IMR-90 (cell line): ENCODE measurements around the gene SLC2A6. TPM values are rescaled to one million over a fixed set of nuclear protein-coding genes. Genes with fewer than 3 reads are reported as not detected.

Experiments
- ATAC-seq: fragments of 200-7000 bp; cut with Tn5 transposase; 2 replicates; pipeline ENCODE4 v1.9.1; 2020; ENCODE audit warnings: low read depth, mild to moderate bottlenecking, moderate library complexity
- BruUV-seq: library from RNA; stranded (reverse); fragments of 400-500 nt; replicated peaks from 2 replicates; lab custom pipeline; 2021; lab: Mats Ljungman, UMichigan
- CTCF ChIA-PET: fragments of 300-600 bp; formaldehyde crosslinking; extraction: SDS; loops from one replicate; lab custom pipeline; 2021; ENCODE audit warnings: antibody characterized with exemption; lab: Yijun Ruan, JAX
- POLR2A ChIA-PET: fragments of 300-600 bp; sonication (Branson Sonifier 250); formaldehyde crosslinking; loops from one replicate; lab custom pipeline; 2022; ENCODE audit warnings: antibody characterized with exemption; ENCODE audit not compliant: unreplicated experiment; lab: Charles Lee
- DNase-seq: peaks from one replicate; pipeline ENCODE4 v3.0.0; 2013
- H2AFZ ChIP-seq: replicated peaks from 2 replicates; pipeline ENCODE3; 2013; ENCODE audit warnings: low read length, mild to moderate bottlenecking; ENCODE audit not compliant: poor library complexity
- H2AK5ac ChIP-seq: 2 replicates; pipeline ENCODE4 v1.6.1; 2013; ENCODE audit warnings: low read depth, low read length, inconsistent platforms
- H2AK9ac ChIP-seq: replicated peaks from 2 replicates; pipeline ENCODE3; 2013; ENCODE audit warnings: mild to moderate bottlenecking, low read depth, low read length, moderate library complexity; ENCODE audit not compliant: poor library complexity
- H2BK120ac ChIP-seq: 2 replicates; pipeline ENCODE4 v1.6.1; 2013; ENCODE audit warnings: low read depth, low read length, inconsistent platforms
- H2BK15ac ChIP-seq: 3 replicates; pipeline ENCODE4 v1.6.1; 2013; ENCODE audit warnings: low read depth, low read length, inconsistent platforms
- H2BK20ac ChIP-seq: 2 replicates; pipeline ENCODE4 v1.6.1; 2013; ENCODE audit warnings: low read depth, mild to moderate bottlenecking, inconsistent platforms, low read length, moderate library complexity
- H2BK5ac ChIP-seq: 2 replicates; pipeline ENCODE4 v1.6.1; 2013; ENCODE audit warnings: mild to moderate bottlenecking, low read depth, low read length, inconsistent platforms; ENCODE audit not compliant: poor library complexity, severe bottlenecking
- H3K14ac ChIP-seq: replicated peaks from 2 replicates; pipeline ENCODE4 v1.6.1; 2013; ENCODE audit warnings: low read depth, low read length, inconsistent platforms
- H3K18ac ChIP-seq: 2 replicates; pipeline ENCODE4 v1.6.1; 2013; ENCODE audit warnings: low read depth, low read length, control low read depth
- H3K23ac ChIP-seq: 2 replicates; pipeline ENCODE4 v1.6.1; 2013; ENCODE audit warnings: low read depth, low read length, inconsistent platforms
- H3K27ac ChIP-seq: 2 replicates; pipeline ENCODE4 v1.5.1; 2013; ENCODE audit warnings: mild to moderate bottlenecking, control low read depth, low read length; ENCODE audit not compliant: insufficient read depth
- H3K27me3 ChIP-seq: 2 replicates; pipeline ENCODE4 v1.6.1; 2013; ENCODE audit warnings: low read length; ENCODE audit not compliant: control insufficient read depth, insufficient read depth
- H3K36me3 ChIP-seq: 2 replicates; pipeline ENCODE4 v1.6.1; 2013; ENCODE audit warnings: low read length, mixed read lengths; ENCODE audit not compliant: control insufficient read depth, insufficient read depth
- H3K4ac ChIP-seq: 2 replicates; pipeline ENCODE4 v1.6.1; 2013; ENCODE audit warnings: low read depth, low read length, inconsistent platforms
- H3K4me1 ChIP-seq: 2 replicates; pipeline ENCODE4 v1.6.1; 2013; ENCODE audit warnings: low read length, mixed read lengths; ENCODE audit not compliant: control insufficient read depth, insufficient read depth
- H3K4me2 ChIP-seq: 2 replicates; pipeline ENCODE4 v1.6.1; 2013; ENCODE audit warnings: low read depth, mild to moderate bottlenecking, control low read depth, low read length, moderate library complexity
- H3K4me3 ChIP-seq: 2 replicates; pipeline ENCODE4 v1.5.1; 2013; ENCODE audit warnings: low read depth, mild to moderate bottlenecking, control low read depth, low read length, moderate library complexity; ENCODE audit not compliant: insufficient read depth
- H3K56ac ChIP-seq: 2 replicates; pipeline ENCODE4 v1.6.1; 2013; ENCODE audit warnings: low read length, inconsistent platforms; ENCODE audit not compliant: insufficient read depth; ENCODE audit errors: extremely low read depth
- H3K79me1 ChIP-seq, 2 experiments: 2 replicates each; pipeline ENCODE4 v1.6.1; 2013; ENCODE audit warnings: low read length in 2 of 2, inconsistent platforms in 1 of 2, low read depth in 1 of 2
- H3K9ac ChIP-seq: 2 replicates; pipeline ENCODE4 v1.6.1; 2013; ENCODE audit warnings: low read depth, low read length, control low read depth
- H3K9me1 ChIP-seq: 2 replicates; pipeline ENCODE4 v1.6.1; 2013; ENCODE audit warnings: low read length, inconsistent platforms; ENCODE audit not compliant: insufficient read depth
- H3K9me3 ChIP-seq: 2 replicates; pipeline ENCODE4 v1.6.1; 2013; ENCODE audit warnings: low read length; ENCODE audit not compliant: control insufficient read depth, insufficient read depth
- H4K20me1 ChIP-seq: 2 replicates; pipeline ENCODE4 v1.6.1; 2013; ENCODE audit warnings: low read length, inconsistent platforms; ENCODE audit not compliant: insufficient read depth
- H4K5ac ChIP-seq: 2 replicates; pipeline ENCODE4 v1.6.1; 2013; ENCODE audit warnings: mild to moderate bottlenecking, low read depth, low read length, control low read depth
- H4K8ac ChIP-seq, 2 experiments: 2 replicates each; pipeline ENCODE4 v1.6.1; 2013; ENCODE audit warnings: low read depth in 2 of 2, low read length in 2 of 2, control low read depth in 1 of 2, inconsistent platforms in 1 of 2
- H4K91ac ChIP-seq: 2 replicates; pipeline ENCODE4 v1.6.1; 2013; ENCODE audit warnings: low read depth, low read length, inconsistent platforms; ENCODE audit not compliant: insufficient read depth
- BHLHE40 ChIP-seq: fragments of 150-350 bp; IDR thresholded peaks from 2 replicates; pipeline ENCODE4 v1.6.1; 2016; ENCODE audit warnings: mild to moderate bottlenecking, low read depth, low read length
- CEBPB ChIP-seq: IDR thresholded peaks from 2 replicates; pipeline ENCODE4 v1.6.1; 2012; ENCODE audit warnings: low read depth, low read length, improper control_type of control experiment
- CHD1 ChIP-seq: IDR thresholded peaks from 2 replicates; pipeline ENCODE4 v1.6.1; 2012; ENCODE audit warnings: low read depth, low read length, improper control_type of control experiment
- FOS ChIP-seq: fragments of 150-350 bp; IDR thresholded peaks from 2 replicates; pipeline ENCODE4 v1.6.1; 2016; ENCODE audit warnings: low read depth, low read length
- MAFK ChIP-seq: IDR thresholded peaks from 2 replicates; pipeline ENCODE4 v1.6.1; 2012; ENCODE audit warnings: low read depth, low read length, improper control_type of control experiment
- MAZ ChIP-seq: IDR thresholded peaks from 2 replicates; pipeline ENCODE4 v1.6.1; 2012; ENCODE audit warnings: low read depth, mild to moderate bottlenecking, low read length, improper control_type of control experiment, moderate library complexity, borderline replicate concordance
- MXI1 ChIP-seq: IDR thresholded peaks from 2 replicates; pipeline ENCODE4 v1.6.1; 2012; ENCODE audit warnings: low read depth, mild to moderate bottlenecking, low read length, moderate library complexity, borderline replicate concordance
- NFE2L2 ChIP-seq: fragments of 150-350 bp; IDR thresholded peaks from 2 replicates; pipeline ENCODE4 v1.6.1; 2016; ENCODE audit warnings: low read depth, mild to moderate bottlenecking, low read length
- POLR2A ChIP-seq: IDR thresholded peaks from 2 replicates; pipeline ENCODE4 v1.6.1; 2012; ENCODE audit warnings: mild to moderate bottlenecking, low read depth, low read length
- RAD21 ChIP-seq: IDR thresholded peaks from 2 replicates; pipeline ENCODE4 v1.6.1; 2012; ENCODE audit warnings: low read length, improper control_type of control experiment
- RCOR1 ChIP-seq: IDR thresholded peaks from 2 replicates; pipeline ENCODE4 v1.6.1; 2012; ENCODE audit warnings: mild to moderate bottlenecking, low read length, improper control_type of control experiment; ENCODE audit not compliant: insufficient replicate concordance
- RFX5 ChIP-seq: IDR thresholded peaks from 2 replicates; pipeline ENCODE4 v1.8.0; 2012; ENCODE audit warnings: low read depth, mild to moderate bottlenecking, low read length, moderate library complexity
- SMC3 ChIP-seq: fragments of 150-350 bp; IDR thresholded peaks from 2 replicates; pipeline ENCODE4 v1.6.1; 2016; ENCODE audit warnings: low read depth, mild to moderate bottlenecking, antibody characterized with exemption, low read length, moderate library complexity
- USF2 ChIP-seq: fragments of 150-350 bp; IDR thresholded peaks from 2 replicates; pipeline ENCODE4 v1.6.1; 2017; ENCODE audit warnings: mild to moderate bottlenecking, antibody characterized with exemption, low read length, low read depth
- whole genome bisulfite sequencing, 2 experiments: methylation state at CpG; one replicate each; pipeline versions ENCODE4 v1.1.5 to v1.1.7; 2013; ENCODE audit warnings: missing lambda C conversion rate in 2 of 2; ENCODE audit not compliant: insufficient read length in 1 of 2; ENCODE audit errors: extremely low coverage in 2 of 2; 5-methylcytosine and 5-hydroxymethylcytosine counted together
- dilution Hi-C: fragments of 300-500 bp; cut with HindIII; formaldehyde crosslinking; loops from one replicate; pipeline ENCODE4 v1.14.3; 2018; ENCODE audit warnings: low sequenced_read_pairs; ENCODE audit not compliant: unreplicated experiment
- in situ Hi-C: fragments of 300-500 bp; cut with MboI; formaldehyde crosslinking; loops from 3 replicates; pipeline ENCODE4 v1.14.3; 2019; ENCODE audit warnings: low sequenced_read_pairs, inconsistent platforms, mixed read lengths
- intact Hi-C: fragments of 100-400 bp; cut with micrococcal nuclease; formaldehyde crosslinking; loops from 2 replicates; pipeline ENCODE4 v1.10.0; 2022
- polyA plus RNA-seq, 3 experiments: library from polyadenylated mRNA; depleted of rRNA; stranded (reverse); fragments of >200 nt; gene quantifications; 2 replicates each; pipeline ENCODE4 v1.2.3, GENCODE V29; 2012; ENCODE audit warnings: low replicate concordance in 1 of 3
- total RNA-seq: library from RNA; depleted of rRNA; stranded (reverse); fragments of >200 nt; gene quantifications from 2 replicates; pipeline ENCODE4 v1.2.3, GENCODE V29; 2012
- TF ChIP-seq, protein P1 (sequence below): fragments of 150-350 bp; IDR thresholded peaks from 2 replicates; pipeline ENCODE4 v1.6.1; 2016; ENCODE audit warnings: low read depth, mild to moderate bottlenecking, low read length, moderate library complexity, borderline replicate concordance
- TF ChIP-seq, protein P2 (sequence below): conservative IDR thresholded peaks from 2 replicates; pipeline ENCODE4 v1.5.1; 2012; ENCODE audit warnings: mild to moderate bottlenecking, low read depth, low read length, improper control_type of control experiment

Gene SLC2A6
- total and polyA plus RNA-seq, 2 of the 4 experiments (the other 2 are of a cell fraction): 2.9 to 8.5 TPM

DNA sequence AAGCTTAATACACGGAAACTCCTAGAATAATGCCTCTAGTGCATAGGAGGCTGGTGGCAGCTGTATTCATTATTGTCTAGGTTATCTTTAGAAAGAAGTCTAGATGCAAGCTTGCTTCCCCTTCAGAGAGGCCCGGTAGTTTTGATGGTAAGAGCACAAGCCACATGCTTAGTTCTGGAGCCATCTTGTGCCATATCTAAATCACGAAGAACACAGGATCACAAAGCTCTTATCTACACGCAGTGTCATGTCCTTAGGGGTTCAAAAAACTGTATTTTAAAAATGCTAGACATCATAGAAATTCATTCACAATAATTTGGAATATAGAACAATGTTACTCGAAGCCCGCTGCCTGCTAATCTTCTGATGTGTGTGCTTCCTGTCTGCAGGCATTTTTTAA is 12.9 kb downstream of the SLC2A6 start:
- no TSS peak for BruUV-seq
- WGBS, 2 experiments: no CpG with 5 or more reads among the region's 6 CpGs
- Histone ChIP-seq H3K18ac (no peak overlapping the region), H2BK5ac (no peak overlapping the region), H3K79me1 (no peaks in the 10 kb centered on the region; a peak in 1 of 4 replicates), H3K56ac (no peak overlapping the region), H2BK20ac (no peak overlapping the region), H3K27ac (no peak overlapping the region), H4K20me1 (no peaks in the 10 kb centered on the region), H2BK15ac (no peak overlapping the region), H3K14ac (no peak overlapping the region), H3K36me3 (peaks cover 7% of the 10 kb centered on the region), H3K4me3 (no peak overlapping the region), H4K91ac (no peak overlapping the region), H2AK9ac (no peak overlapping the region), H3K4me2 (no peak overlapping the region), H3K4ac (no peak overlapping the region), H3K9me1 (0 out of 2 replicates have a peak, but pooled peaks cover 4% of the 10 kb centered on the region), H2AFZ (no peak overlapping the region), H3K23ac (no peak overlapping the region), H3K4me1 (peaks cover 1% of the 10 kb centered on the region; the same call in 1 of the 2 replicates), H4K8ac (no peak overlapping the region), H2AK5ac (no peak overlapping the region), H4K5ac (no peak overlapping the region), H3K9ac (no peak overlapping the region), H2BK120ac (no peak overlapping the region), H3K9me3 (no peaks in the 10 kb centered on the region), H3K27me3 (no peaks in the 10 kb centered on the region)
- dilution Hi-C loops (no loop called here), intact Hi-C loops (no loop called here), in situ Hi-C loops (no loop called here)
- no peak for ATAC-seq
- ChIA-PET POLR2A (no interaction called here), CTCF (no interaction called here)
- no peak for DNase-seq
- no peak for TF ChIP-seq FOS
- no peak for TF ChIP-seq CEBPB
- TF ChIP-seq, protein P1, sequence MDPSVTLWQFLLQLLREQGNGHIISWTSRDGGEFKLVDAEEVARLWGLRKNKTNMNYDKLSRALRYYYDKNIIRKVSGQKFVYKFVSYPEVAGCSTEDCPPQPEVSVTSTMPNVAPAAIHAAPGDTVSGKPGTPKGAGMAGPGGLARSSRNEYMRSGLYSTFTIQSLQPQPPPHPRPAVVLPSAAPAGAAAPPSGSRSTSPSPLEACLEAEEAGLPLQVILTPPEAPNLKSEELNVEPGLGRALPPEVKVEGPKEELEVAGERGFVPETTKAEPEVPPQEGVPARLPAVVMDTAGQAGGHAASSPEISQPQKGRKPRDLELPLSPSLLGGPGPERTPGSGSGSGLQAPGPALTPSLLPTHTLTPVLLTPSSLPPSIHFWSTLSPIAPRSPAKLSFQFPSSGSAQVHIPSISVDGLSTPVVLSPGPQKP: no peak
- TF ChIP-seq RFX5: no peak
- no peak for TF ChIP-seq MAFK
- no peak for TF ChIP-seq MXI1
- no peak for TF ChIP-seq RCOR1
- no peak for TF ChIP-seq POLR2A
- no peak for TF ChIP-seq CHD1
- no peak for TF ChIP-seq USF2
- TF ChIP-seq MAZ: no peak
- no peak for TF ChIP-seq NFE2L2
- TF ChIP-seq SMC3: no peak
- no peak for TF ChIP-seq BHLHE40
- TF ChIP-seq RAD21: no peak
- TF ChIP-seq, protein P2, sequence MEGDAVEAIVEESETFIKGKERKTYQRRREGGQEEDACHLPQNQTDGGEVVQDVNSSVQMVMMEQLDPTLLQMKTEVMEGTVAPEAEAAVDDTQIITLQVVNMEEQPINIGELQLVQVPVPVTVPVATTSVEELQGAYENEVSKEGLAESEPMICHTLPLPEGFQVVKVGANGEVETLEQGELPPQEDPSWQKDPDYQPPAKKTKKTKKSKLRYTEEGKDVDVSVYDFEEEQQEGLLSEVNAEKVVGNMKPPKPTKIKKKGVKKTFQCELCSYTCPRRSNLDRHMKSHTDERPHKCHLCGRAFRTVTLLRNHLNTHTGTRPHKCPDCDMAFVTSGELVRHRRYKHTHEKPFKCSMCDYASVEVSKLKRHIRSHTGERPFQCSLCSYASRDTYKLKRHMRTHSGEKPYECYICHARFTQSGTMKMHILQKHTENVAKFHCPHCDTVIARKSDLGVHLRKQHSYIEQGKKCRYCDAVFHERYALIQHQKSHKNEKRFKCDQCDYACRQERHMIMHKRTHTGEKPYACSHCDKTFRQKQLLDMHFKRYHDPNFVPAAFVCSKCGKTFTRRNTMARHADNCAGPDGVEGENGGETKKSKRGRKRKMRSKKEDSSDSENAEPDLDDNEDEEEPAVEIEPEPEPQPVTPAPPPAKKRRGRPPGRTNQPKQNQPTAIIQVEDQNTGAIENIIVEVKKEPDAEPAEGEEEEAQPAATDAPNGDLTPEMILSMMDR: no peak
